H1 (cell line): ENCODE results near the gene LNPEP. TPM values are rescaled to one million over a fixed set of nuclear protein-coding genes. Genes with fewer than 3 reads are reported as not detected.

Experiments used
- BACH1 ChIP-seq: IDR thresholded peaks from 2 replicates; pipeline ENCODE4 v1.6.1; 2012; ENCODE audit warnings: low read length, improper control_type of control experiment
- CHD1 ChIP-seq: IDR thresholded peaks from 2 replicates; pipeline ENCODE4 v1.6.1; 2012; ENCODE audit warnings: low read depth, low read length, improper control_type of control experiment
- EGR1 ChIP-seq: IDR thresholded peaks from 2 replicates; pipeline ENCODE4 v1.6.1; 2011; ENCODE audit warnings: low read depth, low read length, borderline replicate concordance
- polyA plus RNA-seq, 7 experiments: library from polyadenylated mRNA; depleted of rRNA in 3 of 7; stranded (reverse) in 5 of 7; unstranded in 2 of 7; fragments of >200 nt in 5 of 7; fragments of 200-250 nt in 2 of 7; gene quantifications; 1 replicate in 5 of 7; 2 replicates in 1 of 7; 4 replicates in 1 of 7; pipeline versions ENCODE4 v1.2.1 to v1.2.3, GENCODE V29; 2011 to 2013; ENCODE audit warnings: missing spikeins in 2 of 7, mixed read lengths in 2 of 7
- total RNA-seq: library from RNA; stranded (reverse); fragmentation: NEBNext Ultra II Directional; extraction: Animal tissue kit (Norgen Biotek cat#: 25700); gene quantifications from 2 replicates; pipeline ENCODE4 v1.2.1, GENCODE V29; 2021

The LNPEP gene
- total and polyA plus RNA-seq, 2 of the 8 experiments (the other 6 are each of a cell fraction or from before 2014, with no cell fraction given), result 1.8 to 4.5 TPM

GRCh38 chr5:96993760-96994159 is 57.9 kb downstream of the LNPEP start (continued):
- no peak for TF ChIP-seq EGR1
- no peak for TF ChIP-seq BACH1
- TF ChIP-seq CHD1, result no peak
